Fibroblast of upper back skin (primary cell): ENCODE results near the gene ZNF230.

ENCODE experiments used
- DNase-seq: peaks from one replicate; pipeline ENCODE4 v3.0.0-alpha.2; 2013

ZNF230 gene

GRCh38 chr19:44050740-44051649, 48.2 kb downstream of the ZNF230 start:
- no peak for DNase-seq

GRCh38 chr19:44051650-44052402, 49.1 kb downstream of the ZNF230 start, which contains the start of gene ZNF223:
TSS of gene ZNF223 (plus strand) at chr19:44052036. CDS start at chr19:44055177, 3,141 bp downstream.
- DNase-seq, result peak; percentile 95

- DNase-seq, result no peak
Observed at GRCh38 chr19:44055870-44056269, 53.1 kb downstream of the ZNF230 start.

DNA sequence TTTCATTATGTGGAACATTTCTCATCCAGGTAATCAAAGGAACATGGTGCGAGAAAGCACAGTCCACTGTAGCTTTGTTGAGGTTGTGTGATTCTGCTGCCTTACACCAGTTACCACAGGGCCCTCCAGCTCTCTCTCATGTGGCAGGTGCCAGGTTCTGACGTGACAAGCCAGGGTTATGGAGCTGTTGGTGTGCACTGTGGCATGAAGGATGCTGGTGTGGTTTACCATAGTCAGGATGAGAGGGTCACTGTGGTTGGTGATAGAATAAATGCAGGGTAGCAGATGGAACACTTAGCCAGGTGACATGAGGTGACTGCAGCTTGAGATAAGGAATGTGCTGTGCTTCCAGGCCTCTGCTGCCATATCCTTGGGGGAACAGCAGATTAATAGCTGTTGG, 56.5 kb downstream of the ZNF230 start:
- no peak for DNase-seq

DNA sequence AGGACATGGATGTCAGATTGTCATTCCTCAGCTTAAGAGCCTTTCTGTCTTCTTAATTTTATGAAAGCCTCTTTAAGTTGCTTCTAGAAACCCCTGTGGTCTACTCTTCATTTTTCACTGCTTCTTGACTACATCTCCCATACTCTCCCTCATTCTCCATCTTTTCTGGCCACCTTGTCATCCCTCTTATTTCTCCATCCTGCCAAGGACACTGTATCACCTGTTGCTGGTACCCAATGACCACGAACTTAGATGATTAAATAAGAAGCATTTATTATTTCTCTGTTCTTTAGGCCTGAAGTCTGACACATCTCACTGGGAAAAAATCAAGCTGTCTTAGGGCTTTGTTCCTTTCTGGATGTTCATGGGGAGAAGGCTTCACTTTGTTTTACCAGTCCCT, 58.3 kb downstream of the ZNF230 start:
- no peak for DNase-seq
